GM18873 (cell line): ENCODE results near the gene PKIG.
"Not testable (repeated sequence)": the region's sequence is repeated elsewhere in the genome, so short reads cannot be mapped to it uniquely, and the experiment has no call there.

Experiments
- ATAC-seq: cut with Tn5 transposase; IDR thresholded peaks from one replicate; pipeline ENCODE4 v1.9.1; 2021; ENCODE audit warnings: mild to moderate bottlenecking, moderate library complexity, moderate number of reproducible peaks; ENCODE audit not compliant: unreplicated experiment, low FRiP score

Gene PKIG

GRCh38 chr20:44582311-44583025, at the start of gene PKIG:
TSS of gene PKIG (plus strand) at chr20:44582579. CDS start at chr20:44614557, 31,978 bp downstream.
- ATAC-seq = no peak

- no peak for ATAC-seq
Measured at GRCh38 chr20:44532981-44533331, 49.4 kb upstream of the PKIG start.

- no peak for ATAC-seq
Measured at GRCh38 chr20:44533928-44534327, 48.5 kb upstream of the PKIG start.

DNA sequence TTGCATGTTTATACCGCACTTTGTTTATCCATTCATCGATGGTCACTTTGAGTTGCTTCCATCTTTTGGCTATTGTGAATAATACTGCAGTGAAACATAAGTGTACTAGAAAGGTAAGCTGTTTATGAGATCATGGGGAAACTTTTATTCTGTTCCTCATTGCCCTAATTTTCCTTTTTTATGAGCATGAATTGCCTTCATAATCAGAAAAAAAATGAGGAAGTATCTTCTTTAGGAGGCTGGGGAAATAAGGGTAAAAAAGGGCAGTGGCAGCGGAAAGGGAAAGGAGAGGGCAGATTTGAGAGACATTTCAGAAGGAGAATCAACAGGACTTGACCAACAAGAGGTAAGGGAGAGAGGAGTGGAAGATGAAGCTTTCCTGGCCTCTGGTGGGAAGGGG, 46.2 kb upstream of the PKIG start:
- no peak for ATAC-seq

DNA sequence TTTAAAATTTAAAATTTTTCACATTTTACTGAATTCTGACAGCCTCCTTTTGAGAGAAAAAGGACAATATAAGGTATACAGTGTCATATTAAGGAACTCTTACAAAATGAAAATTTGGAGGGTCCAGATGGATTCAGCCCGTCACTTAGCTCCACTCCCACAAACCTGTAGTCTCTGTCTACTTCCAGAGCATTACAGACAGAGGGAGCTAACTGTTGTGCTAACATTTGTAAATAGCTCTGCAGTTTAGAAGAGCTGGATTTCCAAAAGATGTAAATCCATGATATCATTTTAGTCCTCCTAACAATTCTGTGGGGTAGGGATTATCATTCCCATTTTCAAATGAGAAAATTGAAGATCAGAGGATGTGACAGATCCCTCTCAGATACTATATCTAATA, 44.4 kb upstream of the PKIG start:
- ATAC-seq = no peak

DNA sequence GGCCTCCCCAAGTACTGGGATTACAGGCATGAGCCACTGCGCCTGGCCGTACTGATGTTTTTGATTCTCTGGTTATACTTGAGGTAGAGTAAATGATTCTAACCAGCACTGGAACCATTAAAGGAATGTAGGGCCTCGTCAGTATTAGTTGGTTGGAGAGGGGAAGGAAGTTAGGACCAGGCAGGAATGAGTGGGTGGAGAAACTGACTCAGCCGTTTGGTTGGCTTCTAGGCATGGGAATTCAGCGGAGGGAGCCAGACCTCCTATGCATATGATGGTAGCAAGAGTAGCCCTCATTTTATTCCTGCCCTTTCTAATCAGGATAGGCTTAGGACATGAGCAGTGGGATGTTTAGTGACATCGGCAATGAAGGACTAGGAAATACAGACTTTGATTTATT, 41.5 kb upstream of the PKIG start:
- no peak for ATAC-seq

DNA sequence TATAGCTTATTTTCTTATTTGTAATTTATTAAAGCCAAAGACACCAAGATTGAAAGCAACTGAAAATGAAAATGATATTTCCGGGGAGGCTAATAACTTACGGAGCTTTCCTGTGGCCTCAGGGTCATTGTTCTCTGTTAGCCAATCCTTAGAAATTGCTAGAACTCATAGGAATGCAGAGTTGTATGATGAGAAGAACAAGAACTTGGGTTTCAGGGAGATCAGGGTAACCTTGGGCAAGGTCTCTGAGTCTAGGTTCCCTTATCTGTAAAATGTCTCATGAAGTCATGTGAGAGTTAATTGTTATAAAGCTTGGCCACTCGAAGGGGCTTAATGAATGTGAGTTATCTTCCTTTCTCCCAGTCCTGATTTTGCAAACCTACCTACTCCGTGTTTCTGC, 40.4 kb upstream of the PKIG start:
- ATAC-seq = no peak

DNA sequence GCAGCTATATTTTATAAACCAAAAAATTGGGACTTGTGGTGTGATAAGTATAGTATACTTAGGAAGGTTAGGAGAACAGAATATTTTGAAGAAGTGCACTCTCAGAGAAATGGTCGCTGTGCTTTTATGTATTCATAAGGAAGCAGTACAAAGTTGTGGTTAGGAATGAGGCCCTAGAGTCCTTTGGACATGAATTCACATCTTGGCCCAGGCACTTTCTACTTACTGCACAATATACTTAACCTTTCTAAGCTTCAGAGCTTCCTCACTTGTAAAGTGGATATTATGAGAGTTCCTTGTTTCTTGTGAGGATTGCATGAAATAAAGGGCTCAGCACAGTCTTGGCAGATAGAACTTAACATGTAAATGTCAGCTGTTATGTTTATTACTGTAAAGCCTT, 39.5 kb upstream of the PKIG start:
- ATAC-seq = no peak

GRCh38 chr20:44543358-44543757, 39.0 kb upstream of the PKIG start:
- no peak for ATAC-seq

- ATAC-seq = no peak
Measured at GRCh38 chr20:44544263-44544662, 38.1 kb upstream of the PKIG start.

GRCh38 chr20:44547419-44547818, 35.0 kb upstream of the PKIG start:
- no peak for ATAC-seq

GRCh38 chr20:44549123-44549522, 33.3 kb upstream of the PKIG start:
- ATAC-seq = no peak

DNA sequence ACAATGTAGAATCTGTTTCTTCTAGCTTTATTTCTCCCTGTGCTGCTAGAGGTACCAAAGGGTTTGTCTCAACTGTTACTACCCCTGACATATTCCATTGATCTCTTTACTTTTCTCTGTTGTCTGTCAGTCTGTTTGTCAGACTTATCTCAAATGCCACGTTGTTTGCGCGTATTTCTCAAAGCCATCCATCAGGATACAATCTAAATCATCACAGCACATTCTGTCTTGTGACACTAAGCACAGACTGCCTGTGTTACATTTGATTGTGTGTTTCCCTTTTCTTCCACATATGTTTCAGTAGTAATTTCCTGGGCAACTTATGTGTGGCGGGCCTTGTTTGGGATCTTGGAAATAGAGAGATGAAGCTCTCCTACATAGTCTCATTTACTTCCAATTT, 30.3 kb upstream of the PKIG start:
- ATAC-seq = no peak

GRCh38 chr20:44552568-44552949, 29.8 kb upstream of the PKIG start:
- no peak for ATAC-seq

GRCh38 chr20:44552950-44553908, 29.1 kb upstream of the PKIG start:
- ATAC-seq = no peak

- ATAC-seq = no peak
Measured at GRCh38 chr20:44559302-44559701, 23.1 kb upstream of the PKIG start.

DNA sequence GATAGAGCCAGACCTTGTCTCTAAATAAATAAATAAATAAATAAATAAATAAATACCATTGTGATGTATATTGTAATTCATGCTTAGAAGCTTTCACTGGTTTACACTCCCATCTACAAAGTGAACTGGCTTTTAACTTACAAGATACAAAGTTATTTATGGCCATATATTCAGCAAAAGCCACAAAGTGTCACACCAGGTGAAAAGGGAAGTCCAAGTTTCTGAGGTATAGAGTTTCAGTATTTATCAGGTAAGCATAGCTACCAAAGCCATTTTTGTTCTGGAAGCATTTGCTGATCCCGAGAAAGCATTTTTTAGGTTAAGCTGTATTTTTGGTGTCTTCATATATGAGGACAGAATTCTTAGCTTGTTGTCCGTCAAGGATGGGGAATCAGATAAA, 22.1 kb upstream of the PKIG start:
- ATAC-seq = no peak

DNA sequence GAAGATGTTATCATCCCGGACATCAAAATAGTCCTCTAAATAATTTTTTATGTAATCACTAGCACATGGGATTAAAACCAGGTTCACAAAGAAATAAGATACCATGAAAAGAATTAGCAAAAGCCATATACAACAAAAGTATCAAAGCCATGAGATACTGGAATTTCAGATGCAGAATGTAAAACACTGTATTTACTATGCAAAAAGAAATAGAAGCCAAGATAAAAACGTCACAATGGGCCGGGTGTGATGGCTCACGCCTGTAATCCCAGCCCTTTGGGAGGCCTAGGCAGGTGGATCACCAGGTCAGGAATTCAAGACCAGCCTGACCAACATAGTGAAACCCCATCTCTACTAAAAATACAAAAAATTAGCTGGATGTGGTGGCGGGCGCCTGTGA, 21.6 kb upstream of the PKIG start:
- not testable (repeated sequence) for ATAC-seq

GRCh38 chr20:44561876-44562275, 20.5 kb upstream of the PKIG start:
- no peak for ATAC-seq

GRCh38 chr20:44566018-44566417, 16.4 kb upstream of the PKIG start:
- ATAC-seq = no peak

- no peak for ATAC-seq
Measured at GRCh38 chr20:44566811-44567210, 15.6 kb upstream of the PKIG start.

DNA sequence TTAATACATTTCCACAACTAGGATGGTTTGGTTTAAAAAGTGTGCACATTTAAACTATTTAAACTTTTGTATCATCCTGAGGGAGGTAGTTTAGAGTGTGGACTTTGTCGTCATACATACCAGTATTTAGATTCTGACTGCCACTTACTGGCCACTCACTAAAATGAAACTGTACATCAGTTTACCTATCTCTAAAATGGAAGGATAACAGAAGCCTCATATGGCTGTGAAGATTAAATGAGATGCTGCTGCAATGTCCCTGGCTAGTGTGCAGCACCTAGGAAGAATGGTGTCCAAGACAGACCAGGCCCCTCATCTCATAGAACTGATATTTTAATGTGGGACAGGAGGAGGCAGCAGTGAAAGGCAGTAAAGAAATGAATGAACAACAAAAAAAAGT, 12.0 kb upstream of the PKIG start:
- ATAC-seq = no peak
